Suprapubic skin (tissue), 3 donors: ENCODE measurements around the gene SPTBN1.

Experiments used
- POLR2A ChIP-seq, 2 donors: fragments of 450-650 bp; IDR thresholded peaks; one replicate each; pipeline ENCODE4 v1.6.1; 2017; ENCODE audit warnings: antibody characterized with exemption in 2 of 2, mild to moderate bottlenecking in 2 of 2, moderate library complexity in 2 of 2
- TF ChIP-seq, protein P1 (sequence below), 2 donors: fragments of 200-600 bp in 1 of 2; fragments of 450-650 bp in 1 of 2; sonication (generic) in 1 of 2; IDR thresholded peaks; one replicate each; pipeline ENCODE4 v1.5.1; 2016 to 2019; ENCODE audit warnings: antibody characterized with exemption in 2 of 2, mild to moderate bottlenecking in 1 of 2, moderate library complexity in 1 of 2

DNA sequence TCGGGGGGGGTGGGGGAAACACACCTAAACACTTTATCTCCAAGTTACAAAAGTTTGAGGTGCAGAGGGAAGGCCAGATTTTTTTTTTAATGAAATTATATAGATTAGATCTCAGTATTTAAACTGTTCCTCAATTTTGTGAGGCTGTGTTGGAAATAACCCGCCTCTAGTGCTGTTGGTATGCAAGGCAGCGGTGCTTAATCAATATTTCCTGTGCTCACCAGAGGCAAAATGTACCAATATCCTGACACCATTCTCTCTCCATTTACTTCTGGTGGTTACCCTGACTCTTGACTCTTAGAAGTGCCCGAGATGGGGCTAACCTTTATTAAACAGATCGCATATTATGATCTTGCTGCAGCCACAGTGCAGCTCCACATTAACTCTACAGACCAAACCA, 212.6 kb downstream of the SPTBN1 start:
- TF ChIP-seq, protein P1, sequence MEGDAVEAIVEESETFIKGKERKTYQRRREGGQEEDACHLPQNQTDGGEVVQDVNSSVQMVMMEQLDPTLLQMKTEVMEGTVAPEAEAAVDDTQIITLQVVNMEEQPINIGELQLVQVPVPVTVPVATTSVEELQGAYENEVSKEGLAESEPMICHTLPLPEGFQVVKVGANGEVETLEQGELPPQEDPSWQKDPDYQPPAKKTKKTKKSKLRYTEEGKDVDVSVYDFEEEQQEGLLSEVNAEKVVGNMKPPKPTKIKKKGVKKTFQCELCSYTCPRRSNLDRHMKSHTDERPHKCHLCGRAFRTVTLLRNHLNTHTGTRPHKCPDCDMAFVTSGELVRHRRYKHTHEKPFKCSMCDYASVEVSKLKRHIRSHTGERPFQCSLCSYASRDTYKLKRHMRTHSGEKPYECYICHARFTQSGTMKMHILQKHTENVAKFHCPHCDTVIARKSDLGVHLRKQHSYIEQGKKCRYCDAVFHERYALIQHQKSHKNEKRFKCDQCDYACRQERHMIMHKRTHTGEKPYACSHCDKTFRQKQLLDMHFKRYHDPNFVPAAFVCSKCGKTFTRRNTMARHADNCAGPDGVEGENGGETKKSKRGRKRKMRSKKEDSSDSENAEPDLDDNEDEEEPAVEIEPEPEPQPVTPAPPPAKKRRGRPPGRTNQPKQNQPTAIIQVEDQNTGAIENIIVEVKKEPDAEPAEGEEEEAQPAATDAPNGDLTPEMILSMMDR (IDR thresholded peaks at IDR 0.05) = no peak
- no peak for TF ChIP-seq POLR2A (IDR thresholded peaks at IDR 0.05)
